GM12891 (cell line): ENCODE measurements around the gene RBM33.

Experiments
- POLR2A ChIP-seq: IDR thresholded peaks from 2 replicates; pipeline ENCODE4 v1.6.1; 2011; ENCODE audit warnings: low read depth, low read length, control low read depth
- POLR2AphosphoS5 ChIP-seq: IDR thresholded peaks from 2 replicates; pipeline ENCODE4 v1.6.1; 2011; ENCODE audit warnings: low read depth, low read length, control low read depth
- SPI1 ChIP-seq: IDR thresholded peaks from 2 replicates; pipeline ENCODE4 v1.6.1; 2011; ENCODE audit warnings: low read depth, low read length, control low read depth
- TAF1 ChIP-seq: IDR thresholded peaks from 2 replicates; pipeline ENCODE4 v1.6.1; 2011; ENCODE audit warnings: low read depth, low read length, control low read depth

DNA sequence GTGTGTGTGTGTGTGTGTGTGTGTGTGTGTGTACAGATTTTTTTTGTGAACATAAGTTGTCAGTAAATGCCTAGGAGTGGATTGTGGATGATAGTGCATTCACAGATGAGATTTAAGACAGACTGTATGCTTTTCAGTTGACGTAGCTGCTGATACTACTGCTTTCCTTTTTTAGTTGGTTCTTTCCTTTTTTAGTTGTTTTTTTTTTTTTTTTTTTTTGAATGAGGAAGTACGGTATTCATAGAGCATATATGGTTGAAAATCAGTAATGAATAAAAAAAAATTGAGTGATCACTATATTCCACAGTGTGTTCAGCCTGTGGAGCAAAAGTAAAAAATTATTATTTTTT lies 80.5 kb downstream of the RBM33 start:
- no peak for TF ChIP-seq POLR2AphosphoS5
- TF ChIP-seq TAF1: no peak
- TF ChIP-seq POLR2A: no peak
- no peak for TF ChIP-seq SPI1
